ENCODE data around the gene TSPAN13.

TSPAN13 gene

DNA sequence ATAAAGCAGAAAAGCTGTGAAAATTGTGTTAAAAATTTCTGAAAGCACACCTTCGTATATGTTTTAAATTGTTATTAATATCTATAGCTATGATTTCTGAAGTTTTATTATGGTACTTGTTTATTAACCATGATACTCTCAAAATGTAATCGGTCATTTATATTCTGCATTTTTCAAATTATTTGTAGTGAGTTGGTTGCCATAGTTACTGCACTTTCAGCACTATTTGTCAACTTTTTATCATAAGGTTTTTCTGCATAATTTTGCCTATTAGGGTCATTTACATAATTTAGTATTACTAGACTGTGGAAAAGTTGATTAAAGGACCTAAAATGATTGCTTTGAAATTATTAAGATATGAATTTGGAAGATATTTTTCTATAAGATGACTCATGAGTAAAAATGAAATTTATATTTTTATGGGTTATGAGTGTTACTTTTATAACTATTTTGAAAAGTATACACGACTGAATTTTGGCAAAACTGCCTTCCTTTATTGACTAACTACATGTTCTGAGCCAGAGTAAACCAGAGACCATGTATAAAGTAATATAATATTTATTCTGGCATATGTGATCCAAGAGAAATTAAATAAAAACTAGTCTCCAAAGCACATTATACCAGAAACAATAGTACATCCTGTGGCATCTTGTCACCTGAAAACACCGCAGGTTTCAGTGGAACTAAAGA lies 59.1 kb downstream of the TSPAN13 start:
- no peaks in the 10 kb centered on the region for H3K9me3 ChIP-seq (ENCODE audit: low read length)
- no peaks in the 10 kb centered on the region for H3K36me3 ChIP-seq (ENCODE audit: insufficient read depth, low read length)
- H3K4me1 ChIP-seq (ENCODE audit: insufficient read depth, low read length): peaks cover 10% of the 10 kb centered on the region
- no peak overlapping the region for H3K4me3 ChIP-seq (ENCODE audit: low read length)
- no peak overlapping the region for H2AFZ ChIP-seq (ENCODE audit: low read depth, low read length)
- no peaks in the 10 kb centered on the region for H3K27me3 ChIP-seq (ENCODE audit: insufficient read depth, low read length)

DNA sequence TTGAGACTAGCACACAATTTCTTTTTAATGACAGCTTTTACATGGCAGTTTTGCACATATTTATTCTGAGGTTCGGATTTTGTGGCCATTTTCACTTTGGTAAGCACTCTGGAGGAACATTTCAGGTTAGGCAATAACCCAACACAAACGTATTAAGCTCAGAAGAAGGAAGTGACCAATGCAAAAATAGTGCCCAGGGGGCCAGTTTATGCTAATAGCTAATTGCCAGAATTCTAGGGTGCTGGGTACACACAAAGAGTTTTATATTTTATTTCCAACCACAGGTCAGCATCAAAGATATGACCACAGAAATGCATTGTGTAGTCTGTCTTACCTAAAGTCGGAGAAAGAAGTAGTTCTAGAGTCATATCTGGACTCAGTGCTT lies 59.7 kb downstream of the TSPAN13 start:
- no peak overlapping the region for H2AFZ ChIP-seq (ENCODE audit: low read depth, low read length)
- peaks cover 13% of the 10 kb centered on the region for H3K4me1 ChIP-seq (ENCODE audit: insufficient read depth, low read length)
- H3K36me3 ChIP-seq (ENCODE audit: insufficient read depth, low read length): no peaks in the 10 kb centered on the region
- no peaks in the 10 kb centered on the region for H3K9me3 ChIP-seq (ENCODE audit: low read length)
- no peaks in the 10 kb centered on the region for H3K27me3 ChIP-seq (ENCODE audit: insufficient read depth, low read length)
- no peak overlapping the region for H3K4me3 ChIP-seq (ENCODE audit: low read length)

- Histone ChIP-seq H3K4me1 (ENCODE audit: insufficient read depth, low read length) (peaks cover 13% of the 10 kb centered on the region), H3K9me3 (ENCODE audit: low read length) (no peaks in the 10 kb centered on the region), H3K4me3 (ENCODE audit: low read length) (no peak overlapping the region), H3K36me3 (ENCODE audit: insufficient read depth, low read length) (no peaks in the 10 kb centered on the region), H3K27me3 (ENCODE audit: insufficient read depth, low read length) (no peaks in the 10 kb centered on the region), H2AFZ (ENCODE audit: low read depth, low read length) (no peak overlapping the region)
Measured at GRCh38 chr7:16815001-16815400, 61.4 kb downstream of the TSPAN13 start.

DNA sequence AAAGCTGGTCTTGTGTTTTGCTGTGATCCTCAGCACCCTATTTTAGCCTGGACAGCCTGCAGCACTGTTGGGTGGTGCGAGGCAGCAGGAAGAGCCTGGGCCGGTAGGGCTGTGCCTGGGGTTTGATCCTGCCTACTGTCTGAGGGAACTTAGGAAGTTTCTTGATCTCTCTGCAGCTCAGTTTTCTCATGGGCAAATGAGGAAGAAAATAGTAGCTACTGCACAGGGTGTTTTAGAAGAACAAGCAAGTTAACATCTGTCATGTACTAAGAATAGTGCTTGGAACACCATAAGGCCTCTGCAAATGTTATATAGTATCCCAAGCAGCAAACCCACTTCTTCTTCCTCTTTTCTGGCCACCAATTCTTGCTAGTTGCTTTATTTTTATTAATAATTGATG lies 63.3 kb downstream of the TSPAN13 start:
- no peaks in the 10 kb centered on the region for H3K27me3 ChIP-seq (ENCODE audit: insufficient read depth, low read length)
- H3K4me1 ChIP-seq (ENCODE audit: insufficient read depth, low read length): peaks cover 13% of the 10 kb centered on the region
- no peak overlapping the region for H2AFZ ChIP-seq (ENCODE audit: low read depth, low read length)
- no peak overlapping the region for H3K4me3 ChIP-seq (ENCODE audit: low read length)
- no peaks in the 10 kb centered on the region for H3K36me3 ChIP-seq (ENCODE audit: insufficient read depth, low read length)
- H3K9me3 ChIP-seq (ENCODE audit: low read length): no peaks in the 10 kb centered on the region

DNA sequence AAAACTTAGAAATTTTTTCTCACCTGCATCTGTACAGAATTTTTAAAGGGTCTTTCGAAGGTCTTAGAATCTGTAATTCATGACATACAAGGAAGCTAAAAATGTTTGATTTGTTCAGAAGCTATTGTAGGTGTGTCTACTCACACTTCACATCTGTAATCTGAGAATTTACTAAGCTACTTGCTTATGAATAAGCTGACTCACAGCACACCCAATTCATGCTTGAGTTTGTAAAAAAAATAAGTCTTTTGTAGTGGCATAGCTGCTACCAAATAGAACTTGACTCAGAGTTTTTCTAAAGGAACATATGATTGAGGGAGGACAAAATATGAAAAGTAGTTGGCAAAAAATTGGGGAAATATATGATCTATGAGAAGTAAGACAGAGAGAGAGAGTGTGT lies 64.0 kb downstream of the TSPAN13 start:
- no peak overlapping the region for H3K4me3 ChIP-seq (ENCODE audit: low read length)
- H3K27me3 ChIP-seq (ENCODE audit: insufficient read depth, low read length): no peaks in the 10 kb centered on the region
- H3K4me1 ChIP-seq (ENCODE audit: insufficient read depth, low read length): peaks cover 11% of the 10 kb centered on the region
- no peaks in the 10 kb centered on the region for H3K9me3 ChIP-seq (ENCODE audit: low read length)
- H3K36me3 ChIP-seq (ENCODE audit: insufficient read depth, low read length): no peaks in the 10 kb centered on the region
- H2AFZ ChIP-seq (ENCODE audit: low read depth, low read length): no peak overlapping the region

- H3K27me3 ChIP-seq (ENCODE audit: insufficient read depth, low read length): no peaks in the 10 kb centered on the region
- no peaks in the 10 kb centered on the region for H3K9me3 ChIP-seq (ENCODE audit: low read length)
- H2AFZ ChIP-seq (ENCODE audit: low read depth, low read length): no peak overlapping the region
- peaks cover 10% of the 10 kb centered on the region for H3K4me1 ChIP-seq (ENCODE audit: insufficient read depth, low read length)
- no peak overlapping the region for H3K4me3 ChIP-seq (ENCODE audit: low read length)
- H3K36me3 ChIP-seq (ENCODE audit: insufficient read depth, low read length): no peaks in the 10 kb centered on the region
Measured at GRCh38 chr7:16818732-16819131, 65.2 kb downstream of the TSPAN13 start.

- no peak overlapping the region for H2AFZ ChIP-seq (ENCODE audit: low read depth, low read length)
- no peaks in the 10 kb centered on the region for H3K9me3 ChIP-seq (ENCODE audit: low read length)
- H3K4me1 ChIP-seq (ENCODE audit: insufficient read depth, low read length): peaks cover 5% of the 10 kb centered on the region
- H3K27me3 ChIP-seq (ENCODE audit: insufficient read depth, low read length): no peaks in the 10 kb centered on the region
- no peak overlapping the region for H3K4me3 ChIP-seq (ENCODE audit: low read length)
- H3K36me3 ChIP-seq (ENCODE audit: insufficient read depth, low read length): no peaks in the 10 kb centered on the region
Measured at GRCh38 chr7:16822029-16822428, 68.5 kb downstream of the TSPAN13 start.

GRCh38 chr7:16826060-16826459 lies 72.5 kb downstream of the TSPAN13 start:
- no peaks in the 10 kb centered on the region for H3K4me1 ChIP-seq (ENCODE audit: insufficient read depth, low read length)
- H3K9me3 ChIP-seq (ENCODE audit: low read length): no peaks in the 10 kb centered on the region
- no peaks in the 10 kb centered on the region for H3K36me3 ChIP-seq (ENCODE audit: insufficient read depth, low read length)
- H3K27me3 ChIP-seq (ENCODE audit: insufficient read depth, low read length): no peaks in the 10 kb centered on the region
- no peak overlapping the region for H3K4me3 ChIP-seq (ENCODE audit: low read length)
- no peak overlapping the region for H2AFZ ChIP-seq (ENCODE audit: low read depth, low read length)

DNA sequence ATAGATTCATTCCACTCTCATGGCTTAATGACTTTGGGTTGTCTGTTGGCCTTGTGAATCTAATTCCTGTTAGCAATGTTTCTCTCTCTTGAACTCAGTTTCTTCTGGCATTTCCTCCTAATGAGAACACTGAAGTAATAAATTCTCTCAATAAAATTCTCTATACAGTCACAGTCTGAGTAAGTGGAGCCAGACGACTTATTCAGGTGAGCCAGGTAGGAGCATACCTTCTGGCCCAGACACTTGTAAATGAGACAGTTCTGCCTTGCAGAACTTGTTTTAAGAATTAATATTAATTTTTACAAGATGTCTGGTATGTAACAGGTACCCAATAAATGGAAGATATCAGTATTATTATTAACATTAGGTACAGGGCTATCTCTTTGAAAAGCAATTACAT lies 79.8 kb downstream of the TSPAN13 start:
- Histone ChIP-seq H3K4me1 (ENCODE audit: insufficient read depth, low read length) (peaks cover 3% of the 10 kb centered on the region), H3K36me3 (ENCODE audit: insufficient read depth, low read length) (no peaks in the 10 kb centered on the region), H3K4me3 (ENCODE audit: low read length) (no peak overlapping the region), H2AFZ (ENCODE audit: low read depth, low read length) (no peak overlapping the region), H3K9me3 (ENCODE audit: low read length) (no peaks in the 10 kb centered on the region), H3K27me3 (ENCODE audit: insufficient read depth, low read length) (no peaks in the 10 kb centered on the region)

All from neuron (in vitro differentiated cells).